ENCODE results near the gene ADAMTS16. TPM values are rescaled to one million over a fixed set of nuclear protein-coding genes. Genes with fewer than 3 reads are reported as not detected.

The ADAMTS16 gene
- total and polyA plus RNA-seq, 11 donors, result 0.05 to 4.7 (median 0.16) TPM; not detected in 8

DNA sequence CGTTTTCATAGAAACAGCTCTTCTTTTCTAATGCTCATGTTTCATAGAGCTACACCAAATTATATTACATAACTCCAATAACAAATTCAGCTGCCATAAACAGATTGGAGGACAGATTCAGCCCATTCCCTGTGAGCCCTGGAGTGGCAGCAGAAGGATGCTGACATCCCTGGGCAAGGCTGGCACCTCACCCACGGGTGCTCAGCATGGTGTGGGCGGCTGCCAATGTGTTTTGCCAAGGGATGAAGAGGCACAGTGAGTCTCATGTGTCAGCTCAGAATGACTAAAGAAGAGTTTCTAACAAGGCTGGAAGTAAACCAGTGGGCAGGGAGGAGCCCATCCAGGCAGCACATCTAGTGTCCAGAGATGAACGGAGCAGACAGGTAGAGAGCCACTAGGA is 155.2 kb downstream of the ADAMTS16 start:
- no peaks in the 10 kb centered on the region for H3K27me3 ChIP-seq
- intact Hi-C loops (cut with DNase I), result no loop called here
- H3K4me1 ChIP-seq, result peaks cover 0 to 3% (median 0%) of the 10 kb centered on the region in 12 donors
- peaks cover 0 to 7% (median 0%) of the 10 kb centered on the region in 12 donors for H3K9me3 ChIP-seq
- DNase-seq (no peak), ATAC-seq (no peak)
- 78 to 85% (median 80%) methylated on average over 4 of the region's 4 CpGs for WGBS, 4 donors
- no peak overlapping the region for H3K27ac ChIP-seq
- TF ChIP-seq POLR2A (IDR thresholded peaks at IDR 0.05), result no peak
- TF ChIP-seq CTCF (IDR thresholded peaks at IDR 0.05), result no peak
- no peaks in the 10 kb centered on the region for H3K36me3 ChIP-seq
- H3K4me3 ChIP-seq, result no peak overlapping the region

GRCh38 chr5:5296051-5296450 is 155.9 kb downstream of the ADAMTS16 start:
- intact Hi-C loops (cut with DNase I), result no loop called here
- DNase-seq, result no peak
- Histone ChIP-seq H3K36me3 (no peaks in the 10 kb centered on the region), H3K9me3 (peaks cover 0 to 7% (median 0%) of the 10 kb centered on the region in 12 donors), H3K4me3 (no peak overlapping the region), H3K27me3 (no peaks in the 10 kb centered on the region), H3K4me1 (peaks cover 0 to 3% (median 0%) of the 10 kb centered on the region in 12 donors), H3K27ac (no peak overlapping the region)
- WGBS, 4 donors, result 85 to 95% (median 91%) methylated on average over 6 of the region's 6 CpGs
- no peak for TF ChIP-seq POLR2A (IDR thresholded peaks at IDR 0.05)
- no peak for TF ChIP-seq CTCF (IDR thresholded peaks at IDR 0.05)
- ATAC-seq, result no peak

DNA sequence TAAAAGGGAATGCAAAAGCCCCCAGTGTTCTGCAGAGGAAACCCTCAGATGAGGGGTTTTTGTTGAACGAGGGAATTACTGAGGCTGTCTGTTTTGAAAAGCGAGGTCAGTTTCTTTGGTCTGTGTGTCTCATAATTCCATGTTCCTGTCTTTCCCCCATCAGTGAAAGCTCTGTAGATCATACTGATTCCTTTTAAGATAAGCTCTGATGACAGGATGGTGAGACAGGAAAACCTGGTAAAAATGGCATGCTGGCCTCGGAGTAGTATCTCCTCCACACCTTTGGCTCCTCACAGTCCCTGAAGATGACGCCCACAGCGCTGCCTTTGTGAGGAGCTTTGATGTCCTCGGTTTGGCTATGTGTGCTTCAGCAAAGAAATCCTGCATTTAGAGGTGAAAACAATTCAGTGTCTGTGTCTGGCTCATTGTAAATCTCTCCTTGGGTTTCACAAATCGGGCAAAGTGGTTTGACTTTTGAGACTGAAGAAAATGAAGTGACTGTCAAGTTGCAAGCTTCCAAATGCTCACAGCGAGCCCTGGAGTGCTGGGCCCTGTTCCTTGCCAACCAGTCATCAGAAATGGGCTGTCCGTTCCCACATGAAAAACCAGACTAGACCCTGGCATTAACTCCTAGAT is 157.4 kb downstream of the ADAMTS16 start:
- H3K27me3 ChIP-seq, result no peaks in the 10 kb centered on the region
- ATAC-seq (no peak), DNase-seq (no peak)
- no peaks in the 10 kb centered on the region for H3K36me3 ChIP-seq
- intact Hi-C loops (cut with DNase I), result no loop called here
- peaks cover 0 to 11% (median 4%) of the 10 kb centered on the region in 12 donors for H3K9me3 ChIP-seq
- no peak overlapping the region for H3K4me3 ChIP-seq
- H3K27ac ChIP-seq, result no peak overlapping the region
- WGBS, 4 donors, result 69 to 74% (median 72%) methylated on average over 9 of the region's 9 CpGs
- no peaks in the 10 kb centered on the region for H3K4me1 ChIP-seq
- TF ChIP-seq POLR2A (IDR thresholded peaks at IDR 0.05) (no peak), CTCF (IDR thresholded peaks at IDR 0.05) (no peak)

DNA sequence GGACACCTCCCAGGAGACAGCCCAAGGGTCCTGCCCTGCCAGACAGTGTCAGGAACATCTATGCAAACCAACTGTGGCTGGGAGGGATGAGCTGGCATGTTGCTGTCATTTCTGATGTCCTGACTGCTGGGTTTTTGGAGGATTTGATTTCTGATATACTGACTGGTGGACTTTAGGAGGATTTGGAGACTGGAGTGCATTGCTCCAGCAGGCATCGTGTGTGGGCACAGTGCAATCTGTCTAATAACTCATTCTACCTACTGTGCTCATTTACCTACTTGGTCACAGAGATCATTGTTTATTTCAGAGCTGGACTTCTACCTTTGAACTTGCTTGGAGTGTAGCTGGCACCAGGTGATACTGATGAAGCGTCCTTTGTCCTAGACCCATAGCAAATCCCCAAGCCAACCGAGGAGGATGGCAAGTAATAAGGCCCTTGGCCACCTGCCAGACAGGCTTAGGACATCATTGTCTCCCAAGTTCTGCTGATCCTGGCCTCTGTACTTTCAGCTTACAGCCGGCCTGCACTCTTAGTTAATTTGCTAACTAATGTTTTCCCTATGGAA is 158.0 kb downstream of the ADAMTS16 start:
- H3K4me3 ChIP-seq, result no peak overlapping the region
- no peaks in the 10 kb centered on the region for H3K27me3 ChIP-seq
- 67 to 78% (median 75%) methylated on average over 4 of the region's 4 CpGs for WGBS, 4 donors
- no peaks in the 10 kb centered on the region for H3K36me3 ChIP-seq
- no peak for ATAC-seq
- no peak for DNase-seq
- H3K9me3 ChIP-seq, result peaks cover 0 to 14% (median 4%) of the 10 kb centered on the region in 12 donors
- H3K27ac ChIP-seq, result no peak overlapping the region
- no peak for TF ChIP-seq POLR2A (IDR thresholded peaks at IDR 0.05)
- TF ChIP-seq CTCF (IDR thresholded peaks at IDR 0.05), result no peak
- intact Hi-C loops (cut with DNase I), result no loop called here
- H3K4me1 ChIP-seq, result no peaks in the 10 kb centered on the region
